ENCODE measurements around the gene ATP11A.
"Not testable (repeated sequence)": the region's sequence is repeated elsewhere in the genome, so short reads cannot be mapped to it uniquely, and the experiment has no call there.

Gene ATP11A

GRCh38 chr13:112706171-112706570 lies 16.3 kb downstream of the ATP11A start:
- FAIRE-seq, result no peak

DNA sequence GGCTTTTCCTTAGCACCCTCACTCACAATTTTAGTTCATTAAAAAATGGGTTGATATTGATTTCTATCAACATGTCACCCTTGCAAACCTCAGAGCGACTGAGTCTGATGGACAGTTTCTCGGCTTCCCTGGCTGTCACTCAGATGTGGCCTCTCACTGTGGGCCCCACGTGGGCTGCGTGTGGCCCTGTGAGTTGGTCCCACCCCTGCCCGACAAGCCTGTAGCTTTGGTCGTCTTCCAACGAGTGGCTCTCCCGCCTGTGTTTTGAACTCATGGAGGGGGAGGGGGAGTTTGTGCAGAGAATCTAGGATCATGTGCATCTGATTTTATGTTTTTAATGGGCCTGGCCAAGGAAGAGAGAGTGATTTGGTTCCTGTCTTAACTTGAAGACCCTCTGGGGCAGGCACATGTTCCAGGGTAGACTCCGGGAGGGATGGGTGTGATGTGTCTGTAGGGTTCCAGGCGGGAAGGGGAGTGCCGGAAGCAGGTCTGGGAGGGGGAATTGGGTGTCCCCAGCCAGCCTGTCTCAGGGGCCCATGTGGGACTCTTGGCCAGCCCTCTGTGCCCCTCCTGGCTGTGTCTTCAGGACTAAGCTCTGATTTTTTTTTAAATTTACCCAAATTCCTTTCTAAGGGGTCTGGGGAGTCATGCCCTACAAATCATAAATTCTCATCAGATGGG lies 18.9 kb downstream of the ATP11A start:
- DNase-seq (ENCODE audit: extremely low spot score, insufficient read length, low read depth) (no peak), FAIRE-seq (no peak)

More at GRCh38 chr13:112706171-112706570, 16.3 kb downstream of the ATP11A start:
- DNase-seq (ENCODE audit: extremely low spot score, insufficient read length, low read depth), result no peak

DNA sequence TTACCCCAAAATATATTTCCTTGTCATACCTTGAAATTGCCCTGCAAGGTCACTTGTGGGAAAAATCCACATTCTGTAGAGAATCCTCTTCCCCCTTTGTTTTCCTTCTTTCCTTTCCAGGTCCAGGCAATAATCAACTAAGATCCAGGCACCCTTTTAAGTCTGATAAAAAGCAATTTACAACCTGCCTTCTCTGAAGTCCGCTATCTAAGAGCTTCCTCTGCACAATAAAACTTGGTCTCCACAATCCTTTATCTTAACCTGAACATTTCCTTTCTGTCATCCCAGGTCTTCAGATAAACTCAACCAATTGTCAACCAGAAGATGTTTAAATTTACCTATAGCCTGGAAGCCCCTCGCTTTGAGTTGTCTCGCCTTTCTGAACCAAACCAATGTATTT lies 19.5 kb downstream of the ATP11A start:
- not testable (repeated sequence) for DNase-seq (ENCODE audit: extremely low spot score, insufficient read length, low read depth); FAIRE-seq

DNA sequence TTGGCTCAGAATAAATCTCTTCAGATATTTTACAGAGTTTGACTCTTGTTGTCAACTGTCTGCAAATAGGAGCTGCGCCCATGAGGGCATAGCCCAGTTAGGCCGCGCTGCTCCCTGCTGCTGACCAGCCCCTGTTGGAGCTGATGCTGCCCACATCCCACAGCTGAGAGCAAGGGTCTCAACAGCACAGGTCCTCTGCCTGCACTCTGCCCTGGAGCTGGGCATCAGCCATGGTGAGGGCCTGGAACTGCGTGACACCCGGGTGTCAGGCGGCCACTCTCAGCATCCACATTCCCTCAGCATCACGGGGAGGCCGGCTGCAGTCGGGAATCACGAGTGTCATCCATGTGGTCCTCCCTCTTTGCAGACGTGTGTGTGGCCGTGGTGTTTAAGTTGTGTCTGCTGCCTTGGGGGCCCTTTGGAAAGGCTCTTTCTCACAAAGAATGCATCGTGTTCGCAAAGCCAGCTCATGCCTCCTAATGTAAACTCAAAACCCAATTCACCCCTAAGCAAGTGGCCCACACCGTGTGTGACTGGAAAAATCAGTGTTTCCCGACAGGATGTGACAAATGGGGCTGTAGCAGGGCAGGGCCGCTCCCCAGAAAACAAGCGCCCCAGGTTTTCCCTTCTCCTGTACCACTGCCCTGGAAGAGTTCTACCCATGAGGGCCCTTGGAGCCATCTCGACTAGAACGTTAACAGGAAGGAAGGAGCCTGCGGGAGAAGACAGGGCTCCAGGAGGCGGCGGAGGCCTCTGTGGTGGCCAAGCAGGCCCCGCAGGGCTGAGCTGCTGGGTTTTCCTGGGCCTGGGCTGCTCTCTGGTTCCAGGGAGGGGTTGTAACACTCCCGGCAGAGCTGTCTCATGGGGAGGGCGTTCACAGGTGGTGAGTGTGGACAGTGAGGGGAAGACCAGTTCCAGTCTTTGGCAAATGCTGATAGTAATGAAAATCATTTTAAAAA lies 20.3 kb downstream of the ATP11A start:
- no peak for DNase-seq (ENCODE audit: extremely low spot score, insufficient read length, low read depth)
- FAIRE-seq, result no peak

DNA sequence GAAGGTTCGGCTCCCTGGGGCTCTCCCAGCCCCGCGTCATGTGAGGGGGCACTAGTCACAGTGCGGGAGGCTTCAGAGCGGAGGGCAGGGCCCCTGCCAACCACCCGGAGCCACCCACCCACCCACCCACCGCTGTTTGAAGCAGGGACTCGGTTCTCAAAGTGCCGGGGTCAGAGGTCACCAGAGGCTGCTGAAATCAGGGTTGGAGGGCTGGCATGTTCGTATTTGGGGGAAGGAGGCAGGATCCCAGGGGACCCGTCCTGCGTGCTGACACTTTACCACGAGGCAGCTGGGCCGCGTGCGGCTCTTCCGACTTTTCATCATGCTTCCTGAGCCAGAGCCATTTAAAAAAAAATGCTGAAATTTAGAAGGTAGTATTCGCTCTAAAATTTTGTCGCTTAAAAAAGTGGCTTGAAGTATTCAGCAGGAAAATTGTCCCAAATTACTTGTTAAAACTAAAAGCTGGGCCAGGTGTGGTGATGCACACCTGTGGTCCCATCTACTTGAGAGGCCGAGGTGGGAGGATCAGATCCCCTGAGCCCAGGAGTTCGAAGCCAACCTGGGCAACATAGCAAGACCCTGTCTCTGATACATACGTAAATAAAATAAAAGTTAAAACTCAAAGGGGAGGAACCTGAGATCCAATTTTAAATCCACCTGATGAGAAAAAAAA lies 21.2 kb downstream of the ATP11A start:
- DNase-seq (ENCODE audit: extremely low spot score, insufficient read length, low read depth), result no peak
- no peak for FAIRE-seq

- no peak for FAIRE-seq
- DNase-seq (ENCODE audit: extremely low spot score, insufficient read length, low read depth), result no peak
Observed at GRCh38 chr13:112711528-112712265, 21.9 kb downstream of the ATP11A start.

DNA sequence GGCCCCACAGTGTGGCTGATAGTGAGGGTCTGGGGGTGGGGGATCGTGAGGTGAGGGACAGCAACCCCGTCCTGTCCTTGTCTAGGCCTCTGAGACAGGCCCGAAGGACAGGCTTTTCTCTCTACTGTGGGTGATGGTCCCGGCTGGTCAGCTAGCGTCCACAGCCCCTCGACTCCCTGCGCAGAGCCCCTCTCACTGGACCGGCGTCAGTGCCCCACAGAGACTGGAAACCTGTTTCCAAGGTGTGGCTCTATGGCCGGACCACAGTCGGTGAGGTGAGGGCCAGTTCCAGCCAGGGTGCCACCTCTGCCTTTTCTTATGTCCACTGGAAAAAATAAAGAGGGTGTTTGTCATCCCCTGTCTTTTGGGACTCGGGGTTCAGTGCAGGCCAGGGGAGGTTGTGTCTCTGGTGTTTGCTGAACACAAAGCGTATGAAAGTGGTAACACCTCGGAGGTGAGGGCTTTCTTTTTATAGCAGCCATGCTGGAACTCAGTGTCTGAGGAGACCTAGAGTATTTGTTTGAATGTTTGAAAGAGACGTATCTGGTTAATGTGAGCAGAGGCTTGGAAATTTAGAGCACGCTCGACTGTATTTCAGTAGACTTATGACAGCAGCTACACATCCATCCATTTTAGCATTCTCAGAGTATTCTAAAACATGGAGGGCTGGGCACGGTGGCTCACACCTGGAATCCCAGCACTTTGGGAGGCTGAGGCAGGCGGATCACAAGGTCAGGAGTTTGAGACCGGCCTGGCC lies 22.8 kb downstream of the ATP11A start:
- no peak for DNase-seq (ENCODE audit: extremely low spot score, insufficient read length, low read depth)
- FAIRE-seq, result no peak

DNA sequence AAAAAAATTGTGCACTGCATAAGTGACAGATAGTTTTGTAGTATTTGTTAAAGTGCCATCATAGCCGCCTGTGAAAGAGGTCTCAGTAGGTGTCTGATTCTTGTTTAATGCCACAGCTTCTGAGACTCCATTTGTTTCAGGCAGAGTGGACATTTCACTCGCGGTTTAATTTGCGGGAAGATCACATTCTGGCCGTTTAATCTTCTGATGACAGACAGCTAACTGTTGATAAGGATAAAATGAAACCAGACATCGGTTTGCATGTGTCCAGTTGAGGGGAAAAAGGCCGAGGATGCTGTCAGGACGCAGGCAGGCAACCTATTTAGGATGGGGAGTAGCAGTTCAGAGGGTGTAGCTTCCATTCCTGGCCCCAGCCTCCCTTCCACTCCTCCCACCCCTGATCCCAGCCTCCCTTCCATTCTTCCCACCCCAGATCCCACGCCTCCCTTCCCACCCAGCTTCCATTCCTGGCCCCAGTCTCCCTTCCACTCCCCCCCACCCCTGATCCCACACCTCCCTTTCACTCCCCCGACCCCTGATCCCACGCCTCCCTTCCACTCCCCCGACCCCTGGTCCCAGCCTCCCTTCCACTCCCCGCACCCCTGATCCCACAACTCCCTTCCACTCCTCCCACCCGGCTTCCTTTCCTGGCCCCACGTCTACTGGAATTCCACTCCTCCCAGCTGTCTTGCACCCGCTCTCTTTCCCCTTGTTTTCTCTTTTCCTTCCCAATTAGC lies 23.8 kb downstream of the ATP11A start:
- FAIRE-seq (no peak), DNase-seq (ENCODE audit: extremely low spot score, insufficient read length, low read depth) (no peak)

- no peak for FAIRE-seq
- DNase-seq (ENCODE audit: extremely low spot score, insufficient read length, low read depth), result no peak
Observed at GRCh38 chr13:112714376-112715174, 24.7 kb downstream of the ATP11A start.

GRCh38 chr13:112715210-112715609 lies 25.4 kb downstream of the ATP11A start:
- FAIRE-seq, result no peak
- no peak for DNase-seq (ENCODE audit: extremely low spot score, insufficient read length, low read depth)

DNA sequence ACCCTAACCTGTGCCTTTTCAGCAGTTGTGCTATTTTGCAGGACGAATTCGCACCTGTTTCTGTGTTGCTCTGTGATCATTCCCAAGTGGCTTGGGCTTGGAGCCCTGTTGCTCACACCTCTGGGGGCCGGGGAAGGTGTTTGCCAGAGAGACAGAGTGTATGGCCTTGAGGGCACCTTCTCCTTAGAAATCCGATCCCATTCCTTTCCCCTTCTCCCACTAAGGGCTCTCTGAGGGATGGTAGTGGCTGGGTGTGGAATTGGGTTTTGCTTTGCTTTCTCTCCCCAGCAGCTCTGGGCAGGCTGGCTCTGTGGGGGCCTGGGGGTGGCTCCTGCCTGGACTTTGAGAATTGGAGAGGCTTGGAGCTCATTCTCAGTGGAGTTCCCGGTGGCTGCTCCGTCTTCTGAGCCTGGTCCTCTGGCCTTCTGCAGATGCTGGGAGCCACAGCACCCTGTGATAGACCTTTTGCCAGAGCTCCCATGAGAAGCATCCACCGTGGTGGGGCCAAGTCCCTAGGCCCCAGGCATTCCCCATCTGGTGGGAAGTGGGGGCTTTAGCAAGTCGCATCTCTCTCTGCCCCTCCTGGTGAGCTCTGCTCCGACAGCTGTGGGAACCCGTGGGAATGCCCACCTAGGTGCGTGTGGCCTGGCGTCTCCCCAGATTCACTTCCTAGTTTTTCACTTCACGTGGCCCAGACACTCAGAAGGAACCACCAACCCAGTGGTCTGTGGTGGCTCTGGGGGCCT lies 26.1 kb downstream of the ATP11A start:
- DNase-seq (ENCODE audit: extremely low spot score, insufficient read length, low read depth) (no peak), FAIRE-seq (no peak)

GRCh38 chr13:112716461-112716820 lies 26.6 kb downstream of the ATP11A start:
- FAIRE-seq, result no peak

GRCh38 chr13:112716841-112717520 lies 27.1 kb downstream of the ATP11A start:
- FAIRE-seq (no peak), DNase-seq (ENCODE audit: extremely low spot score, insufficient read length, low read depth) (no peak)

More at GRCh38 chr13:112716461-112716820, 26.6 kb downstream of the ATP11A start:
- DNase-seq (ENCODE audit: extremely low spot score, insufficient read length, low read depth), result no peak

- DNase-seq (ENCODE audit: extremely low spot score, insufficient read length, low read depth) (no peak), FAIRE-seq (no peak)
Observed at GRCh38 chr13:112718318-112718717, 28.5 kb downstream of the ATP11A start.

GRCh38 chr13:112719016-112719415 lies 29.2 kb downstream of the ATP11A start:
- no peak for FAIRE-seq
- no peak for DNase-seq (ENCODE audit: extremely low spot score, insufficient read length, low read depth)

GRCh38 chr13:112719556-112719955 lies 29.7 kb downstream of the ATP11A start:
- DNase-seq (ENCODE audit: extremely low spot score, insufficient read length, low read depth) (no peak), FAIRE-seq (no peak)

- DNase-seq (ENCODE audit: extremely low spot score, insufficient read length, low read depth), result no peak
- FAIRE-seq, result no peak
Observed at GRCh38 chr13:112720251-112720650, 30.4 kb downstream of the ATP11A start.

Data from GM18507 (cell line).